ENCODE results near the gene IKBIP.
"Not testable (repeated sequence)": the region's sequence is repeated elsewhere in the genome, so short reads cannot be mapped to it uniquely, and the experiment has no call there.

IKBIP gene

GRCh38 chr12:98597313-98597712 lies 47.3 kb downstream of the IKBIP start:
- peaks cover 18 to 29% of the 10 kb centered on the region in 2 donors for H3K36me3 Mint-ChIP-seq
- not testable (repeated sequence) for H3K9me3 Mint-ChIP-seq; H3K4me3 Mint-ChIP-seq; H3K27me3 Mint-ChIP-seq; DNase-seq; ATAC-seq (replicated peaks)
- H3K27ac Mint-ChIP-seq = peak overlapping the region; percentile 20
- peaks cover 6 to 28% of the 10 kb centered on the region in 2 donors for H3K4me1 Mint-ChIP-seq

- ATAC-seq (replicated peaks) (no peak), DNase-seq (no peak)
- H3K27me3 Mint-ChIP-seq = no peaks in the 10 kb centered on the region
- peak overlapping the region; percentile 42 for H3K27ac Mint-ChIP-seq
- peak overlapping the region; percentile 94 to 95 for H3K4me3 Mint-ChIP-seq
- H3K9me3 Mint-ChIP-seq = no peaks in the 10 kb centered on the region
- H3K36me3 Mint-ChIP-seq = peaks cover 16 to 24% of the 10 kb centered on the region in 2 donors
- peaks cover 6 to 29% of the 10 kb centered on the region in 2 donors for H3K4me1 Mint-ChIP-seq
These were observed 49.2 kb downstream of the IKBIP start for GRCh38 chr12:98595243-98595988.

DNA sequence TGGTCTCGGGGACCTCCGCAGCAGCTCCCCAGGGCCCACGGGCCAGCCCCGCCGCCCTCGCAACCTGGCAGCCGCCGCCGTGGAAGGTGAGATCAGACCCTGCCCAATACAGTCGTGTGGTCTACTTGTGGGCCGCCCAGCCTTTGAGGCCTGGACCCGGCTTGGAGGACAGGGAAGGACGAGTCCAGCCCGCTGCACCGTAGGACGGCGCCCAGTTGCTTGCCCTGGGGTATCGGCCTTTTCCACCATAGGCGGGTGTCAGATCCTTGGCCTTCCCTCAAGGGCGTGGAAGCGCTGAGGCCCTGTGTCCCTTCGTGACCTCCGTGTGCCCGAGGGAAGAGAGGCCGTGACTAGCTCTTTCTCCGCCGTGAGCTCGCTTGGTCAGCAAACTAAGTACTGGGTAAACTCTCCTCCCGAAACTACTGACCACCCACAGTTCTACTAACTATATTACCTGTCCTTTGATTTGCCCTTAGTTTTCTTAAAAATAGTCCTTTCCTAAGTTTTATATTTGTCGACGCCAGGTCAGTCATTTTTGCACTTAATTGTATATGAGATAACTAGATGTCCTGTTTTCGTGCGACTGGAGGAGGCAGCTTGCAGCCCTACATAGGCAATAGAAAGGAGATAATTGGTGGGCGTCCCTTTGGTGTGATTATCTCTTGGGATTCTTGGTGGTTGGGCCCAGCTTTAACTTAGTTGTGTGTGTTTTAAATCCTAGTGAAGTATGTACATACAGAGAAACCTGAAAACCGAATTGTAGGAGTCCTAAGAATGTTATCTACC lies 50.3 kb downstream of the IKBIP start:
- Mint-ChIP-seq H3K4me3 (peak overlapping the region; percentile 94 to 95), H3K4me1 (peaks cover 6 to 29% of the 10 kb centered on the region in 2 donors), H3K36me3 (peaks cover 14 to 24% of the 10 kb centered on the region in 2 donors), H3K27me3 (no peaks in the 10 kb centered on the region), H3K27ac (peak overlapping the region; percentile 99), H3K9me3 (no peaks in the 10 kb centered on the region)
- DNase-seq (peak; percentile 32), ATAC-seq (replicated peaks) (peak; percentile 37 to 45)

DNA sequence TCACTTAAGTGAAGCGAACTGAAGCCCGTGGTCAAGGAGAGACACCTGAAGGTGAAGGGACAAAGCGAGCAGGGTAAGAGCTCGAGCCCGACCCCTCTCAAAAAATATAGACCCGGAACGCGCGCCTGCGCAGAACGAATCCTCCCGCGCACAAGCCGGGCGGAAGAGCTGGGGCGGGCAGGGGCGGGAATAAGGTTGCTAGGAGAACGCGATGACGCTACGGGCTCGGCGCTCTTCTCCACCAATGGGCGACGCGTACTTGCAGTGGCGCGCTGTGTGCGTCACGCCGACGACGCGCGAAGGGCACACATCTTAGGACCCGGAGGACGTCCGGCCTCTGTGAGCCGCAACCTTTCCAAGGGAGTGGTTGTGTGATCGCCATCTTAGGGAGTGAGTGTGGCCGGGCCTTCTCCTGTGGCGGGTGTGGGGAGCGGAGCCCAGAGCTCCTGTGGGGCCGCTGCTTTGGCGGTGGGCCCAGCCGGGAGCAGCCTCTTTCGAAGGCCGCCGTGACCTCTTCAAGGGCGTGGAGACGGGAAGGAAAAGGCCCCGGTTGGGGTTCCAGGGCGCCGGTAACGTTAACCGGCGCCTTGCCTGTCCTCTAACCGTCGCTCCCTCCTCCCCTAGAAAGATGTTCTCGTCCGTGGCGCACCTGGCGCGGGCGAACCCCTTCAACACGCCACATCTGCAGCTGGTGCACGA lies 51.1 kb downstream of the IKBIP start, which contains the start of gene SLC25A3:
Gene SLC25A3, plus strand, starts transcription at position 336 of the 699 bp plus-strand sequence. Its CDS starts 293 bp downstream, at position 629.
- ATAC-seq (replicated peaks) (peak; percentile 98 to 99), DNase-seq (peak; percentile 91)
- no peaks in the 10 kb centered on the region for H3K27me3 Mint-ChIP-seq
- H3K4me3 Mint-ChIP-seq = peak within 1 kb of the TSS; percentile 94 to 95
- peak within 1 kb of the TSS; percentile 99 for H3K27ac Mint-ChIP-seq
- peaks cover 6 to 29% of the 10 kb centered on the region in 2 donors for H3K4me1 Mint-ChIP-seq
- peaks cover 12 to 24% of the 10 kb centered on the region in 2 donors for H3K36me3 Mint-ChIP-seq
- no peaks in the 10 kb centered on the region for H3K9me3 Mint-ChIP-seq

DNA sequence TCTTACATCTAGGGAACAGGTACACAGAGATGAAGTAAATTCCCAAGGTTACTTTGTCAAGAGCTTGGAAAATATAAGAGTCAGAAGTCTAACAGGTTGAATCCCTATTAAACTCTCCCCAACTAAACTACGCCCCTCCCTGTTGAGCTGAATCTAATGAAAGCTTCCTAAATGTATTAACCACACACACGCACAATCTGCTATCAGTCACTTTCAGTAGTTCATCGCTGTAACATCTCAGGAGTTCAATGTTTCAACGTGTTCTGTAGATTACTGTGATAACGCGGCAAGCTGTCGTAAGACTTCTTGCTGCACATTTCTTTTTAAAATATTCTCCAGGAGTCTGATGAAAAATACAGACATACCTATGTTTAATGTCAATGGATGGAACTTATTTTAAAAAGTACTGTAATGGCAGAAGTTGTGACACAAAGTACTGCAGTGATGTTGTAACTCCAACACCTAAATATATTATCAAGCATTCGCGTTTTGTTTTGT lies 51.7 kb downstream of the IKBIP start:
- DNase-seq = no peak
- peaks cover 12 to 24% of the 10 kb centered on the region in 2 donors for H3K36me3 Mint-ChIP-seq
- peaks cover 6 to 29% of the 10 kb centered on the region in 2 donors for H3K4me1 Mint-ChIP-seq
- peak overlapping the region; percentile 99 for H3K27ac Mint-ChIP-seq
- H3K27me3 Mint-ChIP-seq = no peaks in the 10 kb centered on the region
- no peak for ATAC-seq (replicated peaks)
- H3K4me3 Mint-ChIP-seq = peak overlapping the region; percentile 94 to 95
- H3K9me3 Mint-ChIP-seq = no peaks in the 10 kb centered on the region

DNA sequence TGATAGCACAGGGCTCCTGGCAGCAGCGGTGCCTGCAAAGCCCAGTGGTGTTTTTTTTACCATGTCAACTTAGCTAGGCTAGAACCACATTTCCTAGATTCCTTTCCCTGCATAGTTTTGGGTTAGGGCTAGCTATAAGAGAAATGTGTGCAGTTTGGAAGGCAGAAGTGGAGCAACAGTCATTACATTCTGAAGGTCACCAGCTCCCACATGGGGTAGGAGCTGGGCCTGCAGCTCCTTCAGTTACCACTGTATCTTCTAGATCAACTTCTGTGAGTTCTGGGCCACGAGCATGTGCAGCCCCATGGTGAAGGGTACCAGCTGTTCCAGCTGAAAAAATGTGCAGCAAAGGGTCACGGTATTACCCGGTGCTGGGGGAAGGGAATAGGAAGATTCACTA lies 53.4 kb downstream of the IKBIP start:
- Mint-ChIP-seq H3K36me3 (peaks cover 12 to 21% of the 10 kb centered on the region in 2 donors), H3K27me3 (no peaks in the 10 kb centered on the region), H3K4me1 (peaks cover 5 to 23% of the 10 kb centered on the region in 2 donors), H3K9me3 (no peaks in the 10 kb centered on the region), H3K27ac (no peak overlapping the region), H3K4me3 (no peak overlapping the region)
- DNase-seq = no peak
- no peak for ATAC-seq (replicated peaks)

DNA sequence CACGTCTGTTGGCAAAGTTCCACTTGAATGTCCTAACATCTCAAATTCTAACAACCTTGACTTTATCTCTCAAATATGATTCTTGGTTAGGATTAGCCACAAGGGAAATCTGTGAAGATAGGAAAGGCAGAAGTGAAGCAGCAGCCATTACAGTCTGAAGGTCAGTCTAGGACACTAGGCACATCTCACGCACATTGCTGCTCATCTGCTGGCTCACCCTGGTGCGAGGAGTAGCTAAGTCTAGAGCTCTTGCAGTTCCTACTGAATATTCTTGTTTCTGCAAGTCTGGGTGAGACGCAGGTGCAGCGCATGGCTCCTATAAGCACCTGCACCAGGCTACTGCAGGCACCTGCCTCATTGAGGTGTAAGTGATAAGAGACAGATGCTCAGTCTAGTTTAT lies 57.5 kb downstream of the IKBIP start:
- no peak overlapping the region for H3K27ac Mint-ChIP-seq
- no peaks in the 10 kb centered on the region for H3K9me3 Mint-ChIP-seq
- H3K36me3 Mint-ChIP-seq = no peaks in the 10 kb centered on the region
- H3K27me3 Mint-ChIP-seq = peaks cover 0 to 3% of the 10 kb centered on the region in 2 donors
- no peak overlapping the region for H3K4me3 Mint-ChIP-seq
- no peak for ATAC-seq (replicated peaks)
- H3K4me1 Mint-ChIP-seq = no peaks in the 10 kb centered on the region
- no peak for DNase-seq

GRCh38 chr12:98582093-98582492 lies 62.5 kb downstream of the IKBIP start:
- Mint-ChIP-seq H3K4me1 (no peaks in the 10 kb centered on the region), H3K9me3 (no peaks in the 10 kb centered on the region), H3K27me3 (peaks cover 0 to 3% of the 10 kb centered on the region in 2 donors), H3K27ac (no peak overlapping the region), H3K36me3 (no peaks in the 10 kb centered on the region), H3K4me3 (no peak overlapping the region)
- no peak for DNase-seq
- no peak for ATAC-seq (replicated peaks)

- Mint-ChIP-seq H3K36me3 (no peaks in the 10 kb centered on the region), H3K27me3 (peaks cover 0 to 7% of the 10 kb centered on the region in 2 donors), H3K9me3 (peaks cover 0 to 2% of the 10 kb centered on the region in 2 donors), H3K27ac (no peak overlapping the region), H3K4me3 (no peak overlapping the region), H3K4me1 (no peaks in the 10 kb centered on the region)
- no peak for ATAC-seq (replicated peaks)
- no peak for DNase-seq
These were observed 63.5 kb downstream of the IKBIP start for GRCh38 chr12:98581101-98581500.

DNA sequence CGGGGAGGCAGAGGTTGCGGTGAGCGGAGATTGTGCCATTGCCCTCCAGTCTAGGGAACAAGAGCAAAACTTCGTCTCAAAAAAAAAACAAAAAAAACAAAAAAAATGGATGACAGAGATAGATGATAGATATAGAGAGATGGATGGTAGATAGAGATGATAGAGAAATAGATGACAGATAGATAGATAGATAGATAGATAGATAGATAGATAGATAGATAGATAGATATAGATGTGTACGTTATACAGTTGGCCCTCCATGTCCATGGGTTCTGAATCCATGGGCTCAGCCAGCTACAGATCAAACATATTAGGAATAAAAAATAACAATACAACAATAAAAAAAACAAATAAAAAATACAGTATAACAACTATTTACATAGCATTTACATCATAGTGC lies 63.9 kb downstream of the IKBIP start:
- peaks cover 0 to 2% of the 10 kb centered on the region in 2 donors for H3K9me3 Mint-ChIP-seq
- DNase-seq = no peak
- no peak for ATAC-seq (replicated peaks)
- H3K36me3 Mint-ChIP-seq = no peaks in the 10 kb centered on the region
- H3K4me3 Mint-ChIP-seq = no peak overlapping the region
- peaks cover 0 to 7% of the 10 kb centered on the region in 2 donors for H3K27me3 Mint-ChIP-seq
- H3K4me1 Mint-ChIP-seq = no peaks in the 10 kb centered on the region
- H3K27ac Mint-ChIP-seq = no peak overlapping the region

- Mint-ChIP-seq H3K27ac (no peak overlapping the region), H3K27me3 (peaks cover 0 to 7% of the 10 kb centered on the region in 2 donors), H3K4me3 (no peak overlapping the region), H3K36me3 (no peaks in the 10 kb centered on the region), H3K9me3 (peaks cover 0 to 2% of the 10 kb centered on the region in 2 donors), H3K4me1 (no peaks in the 10 kb centered on the region)
- DNase-seq (no peak), ATAC-seq (replicated peaks) (no peak)
These were observed 64.8 kb downstream of the IKBIP start for GRCh38 chr12:98579835-98580234.

DNA sequence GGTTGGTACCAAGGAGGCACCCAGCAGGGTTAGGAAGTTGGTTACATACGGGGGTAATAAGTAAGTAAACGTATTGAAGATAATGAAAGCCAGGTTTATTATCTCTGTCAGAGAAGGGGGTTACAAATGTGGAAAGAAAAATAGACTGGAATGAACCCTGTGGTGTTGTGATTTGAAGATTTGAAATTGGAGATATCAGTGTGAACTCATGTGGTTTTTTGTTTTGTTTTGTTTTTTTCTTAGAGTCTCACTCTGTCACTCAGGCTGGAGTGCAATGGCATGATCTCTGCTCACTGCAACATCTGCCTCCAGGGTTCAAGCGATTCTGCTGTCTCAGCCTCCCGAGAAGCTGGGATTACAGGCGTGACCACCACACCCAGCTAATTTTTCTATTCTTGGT lies 65.2 kb downstream of the IKBIP start:
- ATAC-seq (replicated peaks) (no peak), DNase-seq (no peak)
- H3K9me3 Mint-ChIP-seq = peaks cover 0 to 2% of the 10 kb centered on the region in 2 donors
- no peaks in the 10 kb centered on the region for H3K4me1 Mint-ChIP-seq
- H3K27me3 Mint-ChIP-seq = peaks cover 0 to 7% of the 10 kb centered on the region in 2 donors
- no peak overlapping the region for H3K27ac Mint-ChIP-seq
- H3K4me3 Mint-ChIP-seq = no peak overlapping the region
- no peaks in the 10 kb centered on the region for H3K36me3 Mint-ChIP-seq

DNA sequence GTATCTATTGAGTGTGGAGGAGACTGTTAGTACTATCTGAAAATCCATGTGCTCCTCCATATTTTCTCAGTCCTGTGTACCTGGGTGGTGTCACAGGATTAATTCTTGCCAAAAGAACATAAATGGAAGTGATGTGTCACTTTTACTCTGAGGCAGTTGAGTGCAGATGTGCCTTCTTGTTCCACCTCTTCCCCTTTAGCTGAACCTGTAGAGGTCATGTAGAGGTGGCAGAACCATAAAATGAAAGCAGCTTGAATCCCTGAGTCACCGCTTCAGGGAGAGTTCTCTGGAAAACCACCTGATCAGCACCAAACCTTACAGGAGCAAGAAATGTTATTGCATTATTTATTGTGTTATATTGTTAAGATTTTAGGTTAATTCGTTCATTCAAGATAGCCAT lies 65.8 kb downstream of the IKBIP start:
- Mint-ChIP-seq H3K27ac (no peak overlapping the region), H3K27me3 (peaks cover 0 to 7% of the 10 kb centered on the region in 2 donors), H3K9me3 (peaks cover 0 to 2% of the 10 kb centered on the region in 2 donors), H3K4me1 (no peaks in the 10 kb centered on the region), H3K36me3 (no peaks in the 10 kb centered on the region), H3K4me3 (no peak overlapping the region)
- DNase-seq = no peak
- no peak for ATAC-seq (replicated peaks)

GRCh38 chr12:98578392-98578791 lies 66.2 kb downstream of the IKBIP start:
- Mint-ChIP-seq H3K4me3 (no peak overlapping the region), H3K4me1 (no peaks in the 10 kb centered on the region), H3K27ac (no peak overlapping the region), H3K27me3 (peaks cover 0 to 7% of the 10 kb centered on the region in 2 donors), H3K9me3 (peaks cover 0 to 2% of the 10 kb centered on the region in 2 donors), H3K36me3 (no peaks in the 10 kb centered on the region)
- ATAC-seq (replicated peaks) = no peak
- DNase-seq = no peak

All from stimulated activated naive B cell treated with anti-CD40 and anti-IgM and Interleukin-4, amounts not matched to agents 10 μg/mL and 1 μg/mL and 100 μg/mL, for 72 hours (primary cell).